ENCODE results near the gene KIF3A. TPM values are rescaled to one million over a fixed set of nuclear protein-coding genes. Genes with fewer than 3 reads are reported as not detected.

The KIF3A gene
- total RNA-seq, 6 experiments from 2014 or later: 1.3 to 4.2 (median 2.1) TPM

GRCh38 chr5:132782101-132782500 is 44.8 kb upstream of the KIF3A start:
- TF ChIP-seq POLR2A (IDR thresholded peaks at IDR 0.05) (no peak), CTCF (IDR thresholded peaks at IDR 0.05) (no peak)
- ATAC-seq: peak in 3 of 4 donors; percentile 25 to 60 (median 42)

GRCh38 chr5:132781029-132781428 is 43.7 kb upstream of the KIF3A start:
- intact Hi-C loops (cut with DNase I): no loop called here
- no peaks in the 10 kb centered on the region for H3K36me3 ChIP-seq
- ATAC-seq: no peak
- no peaks in the 10 kb centered on the region for H3K9me3 ChIP-seq
- H3K27me3 ChIP-seq: no peaks in the 10 kb centered on the region
- TF ChIP-seq POLR2A (IDR thresholded peaks at IDR 0.05): no peak
- TF ChIP-seq CTCF (IDR thresholded peaks at IDR 0.05): no peak
- no peak for DNase-seq
- H3K4me3 ChIP-seq: no peak overlapping the region
- no peak overlapping the region for H3K27ac ChIP-seq
- peaks cover 0 to 5% (median 0%) of the 10 kb centered on the region in 4 donors for H3K4me1 ChIP-seq
- 75% methylated on average over 4 of the region's 4 CpGs for WGBS (ENCODE audit: insufficient coverage, low coverage, low lambda C conversion rate, missing lambda C conversion rate)

More at GRCh38 chr5:132782101-132782500, 44.8 kb upstream of the KIF3A start:
- no peak for DNase-seq
- H3K27me3 ChIP-seq: no peaks in the 10 kb centered on the region
- H3K4me1 ChIP-seq: peaks cover 0 to 5% (median 0%) of the 10 kb centered on the region in 4 donors
- no peaks in the 10 kb centered on the region for H3K9me3 ChIP-seq
- WGBS (ENCODE audit: insufficient coverage, low coverage, low lambda C conversion rate, missing lambda C conversion rate): 55% methylated on average over 3 of the region's 4 CpGs
- H3K36me3 ChIP-seq: no peaks in the 10 kb centered on the region
- intact Hi-C loops (cut with DNase I): no loop called here
- H3K27ac ChIP-seq: no peak overlapping the region
- no peak overlapping the region for H3K4me3 ChIP-seq

GRCh38 chr5:132780577-132780976 is 43.2 kb upstream of the KIF3A start:
- no peaks in the 10 kb centered on the region for H3K27me3 ChIP-seq
- TF ChIP-seq CTCF (IDR thresholded peaks at IDR 0.05) (no peak), POLR2A (IDR thresholded peaks at IDR 0.05) (no peak)
- no peak for DNase-seq
- intact Hi-C loops (cut with DNase I): no loop called here
- WGBS (ENCODE audit: insufficient coverage, low coverage, low lambda C conversion rate, missing lambda C conversion rate): 87% methylated on average over 1 of the region's 1 CpG
- ATAC-seq: no peak
- H3K9me3 ChIP-seq: no peaks in the 10 kb centered on the region
- H3K27ac ChIP-seq: no peak overlapping the region
- H3K36me3 ChIP-seq: no peaks in the 10 kb centered on the region
- H3K4me1 ChIP-seq: peaks cover 0 to 5% (median 0%) of the 10 kb centered on the region in 4 donors
- H3K4me3 ChIP-seq: no peak overlapping the region

- Histone ChIP-seq H3K4me1 (peaks cover 0 to 5% (median 0%) of the 10 kb centered on the region in 4 donors), H3K27ac (no peak overlapping the region), H3K36me3 (no peaks in the 10 kb centered on the region), H3K9me3 (no peaks in the 10 kb centered on the region), H3K27me3 (no peaks in the 10 kb centered on the region), H3K4me3 (no peak overlapping the region)
- 100% methylated on average over 3 of the region's 3 CpGs for WGBS (ENCODE audit: insufficient coverage, low coverage, low lambda C conversion rate, missing lambda C conversion rate)
- TF ChIP-seq POLR2A (IDR thresholded peaks at IDR 0.05) (no peak), CTCF (IDR thresholded peaks at IDR 0.05) (no peak)
- DNase-seq (no peak), ATAC-seq (no peak)
- intact Hi-C loops (cut with DNase I): no loop called here
Observed at GRCh38 chr5:132779961-132780360, 42.6 kb upstream of the KIF3A start.

GRCh38 chr5:132778856-132779255 is 41.5 kb upstream of the KIF3A start:
- DNase-seq (no peak), ATAC-seq (no peak)
- H3K36me3 ChIP-seq: no peaks in the 10 kb centered on the region
- 94% methylated on average over 5 of the region's 5 CpGs for WGBS (ENCODE audit: insufficient coverage, low coverage, low lambda C conversion rate, missing lambda C conversion rate)
- H3K4me3 ChIP-seq: no peak overlapping the region
- TF ChIP-seq POLR2A (IDR thresholded peaks at IDR 0.05) (no peak), CTCF (IDR thresholded peaks at IDR 0.05) (no peak)
- no peaks in the 10 kb centered on the region for H3K27me3 ChIP-seq
- no peak overlapping the region for H3K27ac ChIP-seq
- no peaks in the 10 kb centered on the region for H3K9me3 ChIP-seq
- peaks cover 0 to 5% (median 0%) of the 10 kb centered on the region in 4 donors for H3K4me1 ChIP-seq
- intact Hi-C loops (cut with DNase I): no loop called here
